Measurements from ENCODE around the gene KLHL29.

Gene KLHL29

GRCh38 chr2:23622466-23622865 lies 237.5 kb downstream of the KLHL29 start:
- DNase-seq = no peak

- no peak for DNase-seq
Observed at GRCh38 chr2:23622966-23623675, 238.1 kb downstream of the KLHL29 start.

DNA sequence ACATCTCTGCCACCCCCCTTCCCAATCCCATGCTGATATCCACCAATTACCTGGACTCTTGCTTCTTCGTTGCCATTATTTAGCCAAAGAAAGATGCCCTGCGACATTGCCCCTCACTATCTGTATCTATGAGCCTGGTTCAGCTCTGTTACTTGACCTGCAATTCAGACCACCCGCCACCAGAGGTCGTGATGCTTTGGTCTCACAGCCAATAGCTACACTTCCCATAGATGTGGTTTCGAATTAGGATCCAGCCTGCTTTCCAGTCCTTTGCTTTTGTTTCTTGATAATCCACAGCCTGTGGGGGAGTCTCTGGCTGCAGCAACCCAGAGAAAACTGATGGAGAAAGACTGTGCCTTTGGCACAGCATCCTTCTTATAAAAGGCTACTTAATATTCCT lies 239.4 kb downstream of the KLHL29 start:
- peak; percentile 11 for DNase-seq

- DNase-seq = no peak
Observed at GRCh38 chr2:23624915-23625314, 239.9 kb downstream of the KLHL29 start.

DNA sequence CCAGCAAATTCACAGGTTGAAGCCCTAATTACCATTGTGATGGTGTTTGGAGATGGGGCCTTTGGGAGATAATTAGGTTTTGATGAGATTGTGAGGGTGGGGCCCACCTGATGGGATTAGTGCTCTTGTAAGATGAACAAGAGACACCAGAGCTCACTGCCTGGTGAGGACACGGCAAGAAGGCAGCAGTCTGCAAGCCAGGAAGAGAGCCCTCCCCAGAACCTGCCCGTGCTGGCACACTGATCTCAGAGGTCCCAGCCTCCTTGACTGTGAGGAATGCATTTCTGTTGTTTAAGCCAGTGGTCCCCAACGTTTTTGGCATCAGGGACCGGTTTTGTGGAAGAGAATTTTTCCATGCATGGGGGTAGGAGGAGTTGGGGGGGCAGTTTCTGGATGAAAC lies 240.7 kb downstream of the KLHL29 start:
- DNase-seq = no peak

DNA sequence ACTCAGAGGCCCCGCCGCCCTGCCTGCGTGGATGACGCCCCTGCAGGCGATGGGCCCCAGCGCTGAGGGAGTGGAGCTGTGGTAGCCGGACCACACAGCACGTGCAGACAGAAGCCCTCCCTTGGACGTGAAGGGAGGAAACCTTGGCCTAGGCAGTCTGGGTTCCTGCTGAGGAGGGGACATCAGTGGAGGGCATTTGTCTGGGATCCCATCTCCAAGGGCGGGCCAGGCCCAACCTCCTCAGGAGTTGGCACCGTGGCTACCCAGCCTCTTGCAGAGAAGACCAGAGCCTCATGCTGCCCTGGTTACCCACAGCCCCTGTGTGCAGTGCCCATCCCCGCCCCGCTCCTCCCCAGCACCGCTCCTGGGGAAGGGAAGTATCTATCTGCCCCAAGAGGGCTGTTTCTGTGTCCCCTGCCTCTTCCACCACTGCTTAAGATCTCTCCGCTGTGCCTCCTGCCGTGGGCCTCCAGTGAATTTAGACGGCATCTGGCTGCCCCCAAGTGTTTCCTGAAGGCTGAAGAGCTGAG lies 241.8 kb downstream of the KLHL29 start:
- no peak for DNase-seq

- no peak for DNase-seq
Observed at GRCh38 chr2:23627236-23628009, 242.4 kb downstream of the KLHL29 start.

GRCh38 chr2:23628926-23629771 lies 244.2 kb downstream of the KLHL29 start:
- no peak for DNase-seq

DNA sequence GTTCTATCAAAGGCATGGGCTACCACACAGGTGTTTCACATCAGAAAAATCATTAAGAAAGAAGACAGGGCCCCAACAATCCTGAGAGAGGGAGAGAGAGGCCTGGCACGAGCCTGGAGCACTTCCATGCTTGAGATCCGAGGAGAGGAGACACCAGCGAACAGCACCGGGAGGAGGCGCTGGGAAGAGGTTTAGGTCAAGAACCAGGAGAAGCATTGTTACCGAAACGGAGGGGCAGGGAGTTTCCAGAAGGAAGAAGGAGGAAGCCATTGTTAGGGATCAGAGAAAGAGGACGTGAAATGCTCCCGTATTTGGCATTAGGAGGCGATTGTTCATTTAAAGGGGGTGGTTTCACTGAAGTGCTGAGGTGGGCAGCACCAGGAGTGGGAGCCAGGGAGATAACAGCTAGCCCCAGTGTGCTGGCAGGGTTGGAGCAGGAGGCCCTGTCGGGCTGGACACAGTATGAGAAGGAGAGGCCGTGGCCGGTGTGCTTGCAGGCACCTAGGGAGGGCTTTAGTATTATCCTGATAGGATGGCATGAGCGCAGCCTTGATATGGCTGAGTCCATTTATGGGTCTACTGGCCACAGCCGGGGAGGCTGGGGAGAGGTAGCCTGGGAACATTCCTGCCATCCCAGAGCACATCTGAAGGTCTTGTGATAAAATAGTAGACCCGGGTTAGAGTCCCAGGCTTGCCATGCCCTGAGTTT lies 244.9 kb downstream of the KLHL29 start:
- no peak for DNase-seq

DNA sequence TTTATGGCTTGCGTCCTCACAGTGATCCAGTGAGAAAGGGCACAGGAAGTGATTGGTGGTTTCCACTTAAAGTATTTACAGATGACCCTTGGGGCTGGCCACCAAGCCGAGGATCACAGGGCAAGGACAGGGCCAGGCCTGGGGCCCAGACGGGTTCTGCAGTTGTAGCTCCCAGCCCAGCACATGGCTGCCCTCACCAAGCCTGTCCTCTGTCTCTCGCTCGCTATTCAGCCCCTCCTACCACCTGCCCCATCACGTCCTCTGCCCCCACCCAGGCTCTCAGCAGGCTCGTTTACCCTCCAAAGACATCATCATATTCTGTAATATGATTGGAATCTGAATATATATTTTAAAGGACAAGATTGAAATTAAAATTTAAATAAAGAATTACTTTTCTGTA lies 246.0 kb downstream of the KLHL29 start:
- no peak for DNase-seq

DNA sequence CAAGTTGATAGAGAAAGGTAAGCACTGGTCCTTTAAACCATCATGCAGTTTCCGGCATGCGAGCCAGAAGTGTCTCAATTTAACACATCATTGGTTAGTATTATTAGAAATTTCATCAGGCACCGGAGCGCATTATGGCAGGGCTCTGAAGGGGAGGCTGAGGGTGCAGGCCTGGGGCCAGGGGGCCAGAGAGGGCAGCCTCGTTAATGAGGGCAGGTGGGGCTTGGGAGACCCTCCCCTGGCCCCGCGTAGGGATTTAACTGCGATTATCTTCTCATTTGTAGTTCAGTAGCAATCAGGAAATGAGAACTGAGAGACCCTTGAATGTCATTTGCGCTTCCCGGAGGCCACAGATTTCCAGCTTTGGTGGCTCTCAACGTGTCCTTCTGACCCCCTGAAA lies 246.4 kb downstream of the KLHL29 start:
- no peak for DNase-seq

DNA sequence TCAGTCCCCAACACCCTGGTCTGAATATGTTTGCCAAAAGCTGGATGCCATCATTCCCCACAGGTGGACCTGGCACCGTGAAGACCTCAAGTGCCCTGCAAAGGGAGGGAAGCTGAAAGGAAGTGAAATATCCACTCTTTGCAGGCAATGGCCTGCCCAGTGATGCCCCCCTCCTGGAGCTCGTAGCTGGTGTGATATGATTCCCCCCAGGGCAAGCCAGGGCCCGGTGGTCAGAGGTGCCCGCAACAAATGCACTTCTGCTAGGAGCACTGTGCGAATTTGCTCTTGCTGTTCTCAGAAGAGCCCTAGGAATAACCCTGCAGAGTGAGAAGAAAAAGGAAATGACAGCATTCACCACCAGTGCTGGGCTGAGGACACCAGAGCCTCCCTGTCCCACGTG lies 247.4 kb downstream of the KLHL29 start:
- no peak for DNase-seq

GRCh38 chr2:23632831-23633395 lies 247.9 kb downstream of the KLHL29 start:
- no peak for DNase-seq

GRCh38 chr2:23633966-23634365 lies 249.0 kb downstream of the KLHL29 start:
- no peak for DNase-seq

- DNase-seq = no peak
Observed at GRCh38 chr2:23635442-23636340, 250.7 kb downstream of the KLHL29 start.

- no peak for DNase-seq
Observed at GRCh38 chr2:23636426-23636825, 251.4 kb downstream of the KLHL29 start.

DNA sequence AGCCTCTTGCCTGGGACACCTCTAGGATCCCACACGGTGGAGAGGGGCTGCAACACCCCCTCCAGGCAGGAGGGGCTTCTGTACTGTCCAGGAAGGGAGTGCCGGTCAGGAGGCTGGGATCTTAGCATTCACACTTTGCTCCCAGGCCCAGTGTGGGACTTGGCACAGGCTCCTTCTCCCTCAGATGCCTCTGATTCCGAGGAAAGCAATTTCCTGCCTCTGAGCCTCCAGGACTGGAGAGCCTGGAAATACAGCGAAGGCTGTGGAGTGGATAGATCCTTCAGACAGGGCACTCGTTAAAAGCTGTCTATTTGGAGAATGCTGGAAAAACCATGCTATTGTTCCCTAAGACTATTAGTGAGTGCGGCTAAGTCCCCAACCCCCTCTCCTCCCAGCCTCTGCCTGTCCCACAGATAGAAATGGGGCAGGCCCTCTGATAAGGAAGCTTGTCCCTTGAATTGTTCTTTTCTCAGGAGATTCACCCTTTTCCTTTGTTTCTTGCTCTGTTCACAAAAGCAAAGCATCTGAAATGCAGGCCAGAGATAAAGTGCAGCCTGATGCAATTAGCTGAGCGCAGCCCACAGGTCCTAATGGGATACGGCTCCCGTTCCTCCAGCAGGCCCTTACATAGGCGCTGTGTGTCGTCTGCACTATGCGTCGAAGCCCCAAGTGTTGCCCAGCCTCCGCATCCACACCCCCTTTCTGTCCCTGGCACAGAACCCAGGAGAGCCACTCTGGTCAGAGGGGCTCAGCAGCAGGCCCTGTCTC lies 252.2 kb downstream of the KLHL29 start:
- DNase-seq = no peak

DNA sequence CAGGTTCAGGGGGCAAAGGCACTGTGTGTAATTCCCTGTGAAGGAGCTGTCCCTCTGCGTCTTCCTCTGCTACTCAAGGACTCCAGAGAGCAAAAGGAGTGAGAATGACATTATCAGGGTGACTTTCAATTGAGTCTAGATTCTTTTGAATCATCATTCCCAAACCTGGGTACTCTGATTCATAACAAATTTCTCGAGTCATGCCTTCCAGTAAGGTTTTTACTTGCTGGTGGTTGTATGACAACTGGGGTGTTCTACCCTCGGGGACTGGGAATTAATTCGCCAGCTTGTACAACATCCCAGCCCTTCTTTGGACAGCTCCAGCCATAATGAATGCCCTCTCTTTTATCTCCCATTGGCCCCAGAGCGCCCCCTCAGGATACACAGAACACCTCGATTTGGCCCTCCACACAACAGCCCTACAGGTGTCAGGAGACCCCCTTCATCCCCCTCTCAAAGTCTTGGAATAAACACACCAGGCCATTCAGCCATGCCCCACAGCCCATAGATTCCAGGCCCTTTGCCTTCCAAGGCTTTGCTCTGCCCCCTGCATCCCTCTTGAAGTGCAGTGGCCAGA lies 254.5 kb downstream of the KLHL29 start:
- DNase-seq = no peak

DNA sequence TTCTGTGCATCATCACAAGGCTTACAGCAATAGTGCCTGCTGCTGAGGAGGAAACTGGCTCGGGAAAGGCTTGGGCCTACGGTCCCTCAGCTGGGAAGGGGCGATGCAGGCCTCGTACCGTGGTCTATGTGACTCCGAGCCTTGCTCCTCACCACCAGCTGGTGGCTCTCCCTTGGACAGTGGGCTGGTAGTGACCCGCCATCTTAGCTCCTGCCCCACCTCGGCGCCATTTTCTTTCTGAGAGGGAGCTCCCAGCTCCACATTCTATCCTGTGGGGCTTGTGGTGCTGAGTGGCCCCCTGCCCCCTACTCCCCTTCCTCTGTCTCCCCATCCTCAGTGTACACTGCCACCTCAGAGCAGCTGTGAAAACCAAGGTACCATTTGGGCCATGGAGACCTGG lies 255.7 kb downstream of the KLHL29 start:
- no peak for DNase-seq

GRCh38 chr2:23642516-23642915 lies 257.5 kb downstream of the KLHL29 start:
- DNase-seq = no peak
